Caki2 (cell line): ENCODE data around the gene GPR32. TPM values are rescaled to one million over a fixed set of nuclear protein-coding genes. Genes with fewer than 3 reads are reported as not detected.

Source experiments
- DNase-seq: peaks from one replicate; pipeline ENCODE4 v3.0.0-alpha.2; 2015; ENCODE audit warnings: low read depth
- in situ Hi-C: cut with HindIII; loops from 2 replicates; pipeline ENCODE4 v1.10.0; 2016; ENCODE audit warnings: low sequenced_read_pairs, low pct_unique_long_range_greater_than_20kb, mixed read lengths
- total RNA-seq: library from RNA; depleted of rRNA; stranded (reverse); fragments of >200 nt; shearing (Covaris generic); gene quantifications from 2 replicates; pipeline ENCODE4 v1.2.3, GENCODE V29; 2014; ENCODE audit warnings: low replicate concordance; rRNA removed

The GPR32 gene
- total RNA-seq, 1 experiment from 2014 or later, result not detected

- peak; percentile 53 for DNase-seq
- in situ Hi-C loops, result no loop called here
Measured at GRCh38 chr19:50817941-50818858, 47.9 kb downstream of the GPR32 start.

GRCh38 chr19:50818859-50819472 is 48.7 kb downstream of the GPR32 start:
- in situ Hi-C loops, result no loop called here
- no peak for DNase-seq

- in situ Hi-C loops, result no loop called here
Measured at GRCh38 chr19:50819636-50820035, 49.4 kb downstream of the GPR32 start.

GRCh38 chr19:50820086-50820485 is 49.8 kb downstream of the GPR32 start:
- DNase-seq, result no peak
- in situ Hi-C loops, result no loop called here

More at GRCh38 chr19:50819636-50820035, 49.4 kb downstream of the GPR32 start:
- DNase-seq, result no peak

GRCh38 chr19:50820549-50821247 is 50.4 kb downstream of the GPR32 start:
- in situ Hi-C loops, result no loop called here
- no peak for DNase-seq

DNA sequence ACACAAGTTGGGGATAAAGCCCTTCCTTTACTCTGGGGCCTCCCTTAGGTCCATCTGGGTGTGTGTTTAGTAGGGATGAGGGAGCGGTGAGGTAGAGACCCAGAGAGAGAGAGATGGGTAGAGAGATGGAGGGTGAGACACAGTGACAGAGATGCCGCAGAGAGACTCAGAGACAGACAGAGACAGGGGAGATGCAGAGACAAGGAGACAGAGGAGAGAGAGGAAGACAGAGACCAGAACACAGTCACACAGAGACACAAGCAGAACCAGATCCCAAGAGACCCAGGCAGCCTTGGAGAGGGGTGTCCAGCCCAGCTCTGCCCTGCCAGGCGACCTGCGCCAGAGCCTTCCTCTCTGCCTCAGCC is 51.0 kb downstream of the GPR32 start:
- DNase-seq, result no peak
- in situ Hi-C loops, result no loop called here

Other genes with a start within 250 kb of the GPR32 start
- gene LRRC4B, start 202.0 kb upstream of the GPR32 start, total RNA-seq, result 5.0 and 8.7 TPM in 2 replicates
- gene SYT3, start 130.6 kb upstream of the GPR32 start, total RNA-seq, result 0.14 and 0.26 TPM in 2 replicates
- gene C19orf81, start 121.0 kb upstream of the GPR32 start, total RNA-seq, result 13.5 and 20.4 TPM in 2 replicates
- not detected in 2 replicates for gene SHANK1, start 50.7 kb upstream of the GPR32 start, total RNA-seq
- 2.0 and 6.1 TPM in 2 replicates for gene CLEC11A, start 47.1 kb upstream of the GPR32 start, total RNA-seq
- not detected in 2 replicates for gene ACP4, start 20.0 kb downstream of the GPR32 start, total RNA-seq
- gene KLK1, start 53.3 kb downstream of the GPR32 start, total RNA-seq, result not detected in 2 replicates
- gene KLK15, start 63.1 kb downstream of the GPR32 start, total RNA-seq, result not detected in 2 replicates
- not detected in 2 replicates for gene KLK3, start 84.5 kb downstream of the GPR32 start, total RNA-seq
- not detected in 2 replicates for gene KLK2, start 103.0 kb downstream of the GPR32 start, total RNA-seq
- not detected in 2 replicates for gene KLK4, start 140.9 kb downstream of the GPR32 start, total RNA-seq
- not detected in 2 replicates for gene KLK5, start 182.6 kb downstream of the GPR32 start, total RNA-seq
- not detected in 2 replicates for gene KLK6, start 199.1 kb downstream of the GPR32 start, total RNA-seq
- gene KLK7, start 213.5 kb downstream of the GPR32 start, total RNA-seq, result not detected in 2 replicates
- gene KLK8, start 231.1 kb downstream of the GPR32 start, total RNA-seq, result not detected in 2 replicates
- gene KLK10, start 249.2 kb downstream of the GPR32 start, total RNA-seq, result not detected in 2 replicates